HS-5 (cell line): ENCODE results near the gene TRAPPC2L.

Experiments
- DNase-seq: peaks from one replicate; pipeline ENCODE4 v3.0.0-alpha.2; 2012; ENCODE audit warnings: low read depth

The TRAPPC2L gene

DNA sequence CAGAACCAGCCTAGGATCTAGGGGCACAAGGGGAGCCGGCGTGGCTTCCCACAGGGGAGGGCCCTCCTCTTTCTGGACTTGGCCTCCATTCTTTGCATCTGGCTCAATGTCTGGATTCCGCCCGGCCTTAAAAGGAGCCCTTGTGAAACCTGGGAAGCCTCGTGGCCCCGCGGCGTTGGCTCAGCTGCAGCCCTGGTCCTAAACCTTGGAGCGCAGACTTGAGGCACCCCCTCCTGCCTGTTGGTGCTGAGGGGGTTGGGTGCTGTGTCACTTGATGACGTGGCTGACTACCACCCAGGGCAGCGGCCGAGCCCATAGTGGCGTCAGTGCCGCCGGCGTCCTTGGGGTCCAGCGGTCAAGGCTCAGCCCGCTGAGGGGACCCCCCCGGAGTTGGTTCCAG is 4.4 kb downstream of the TRAPPC2L start:
- no peak for DNase-seq

DNA sequence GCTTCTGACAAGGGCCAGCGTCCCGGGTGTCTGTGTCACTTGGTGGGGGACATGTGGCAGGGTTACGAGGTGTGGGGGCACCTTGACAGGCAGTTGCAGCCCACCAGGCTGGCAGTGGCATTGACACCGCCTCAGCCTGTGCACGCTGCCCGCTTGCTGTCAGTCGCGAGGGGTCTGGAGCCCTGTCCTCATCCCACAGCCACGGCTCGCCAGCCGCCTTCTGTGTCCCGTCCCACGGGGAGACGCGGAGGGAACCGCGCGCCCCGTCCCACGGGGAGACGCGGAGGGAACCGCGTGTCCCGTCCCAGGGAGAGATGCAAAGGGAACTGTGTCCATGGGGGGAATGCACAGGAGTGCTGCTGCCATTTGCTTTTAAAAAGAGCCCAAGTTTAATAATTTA is 6.0 kb downstream of the TRAPPC2L start:
- no peak for DNase-seq

DNA sequence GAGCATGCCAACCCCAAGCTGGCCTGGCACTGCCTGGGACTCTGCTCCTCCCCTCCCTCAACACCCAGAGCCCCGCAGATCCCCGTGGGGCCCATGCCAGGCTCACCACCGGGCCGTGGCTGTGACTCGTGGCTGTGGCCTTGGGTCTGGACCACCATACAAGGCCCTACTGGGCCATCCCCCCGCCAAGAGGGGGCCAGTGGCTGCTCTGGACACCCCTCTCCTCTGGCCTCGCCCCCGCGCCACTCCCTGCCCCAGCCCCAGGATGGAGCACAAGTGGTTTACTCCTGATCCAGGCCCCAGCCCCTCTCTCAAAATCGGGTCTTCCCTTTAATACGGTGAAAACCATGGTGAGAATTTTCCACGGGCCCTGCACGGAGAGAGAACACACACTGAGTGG is 6.5 kb downstream of the TRAPPC2L start:
- DNase-seq: no peak

DNA sequence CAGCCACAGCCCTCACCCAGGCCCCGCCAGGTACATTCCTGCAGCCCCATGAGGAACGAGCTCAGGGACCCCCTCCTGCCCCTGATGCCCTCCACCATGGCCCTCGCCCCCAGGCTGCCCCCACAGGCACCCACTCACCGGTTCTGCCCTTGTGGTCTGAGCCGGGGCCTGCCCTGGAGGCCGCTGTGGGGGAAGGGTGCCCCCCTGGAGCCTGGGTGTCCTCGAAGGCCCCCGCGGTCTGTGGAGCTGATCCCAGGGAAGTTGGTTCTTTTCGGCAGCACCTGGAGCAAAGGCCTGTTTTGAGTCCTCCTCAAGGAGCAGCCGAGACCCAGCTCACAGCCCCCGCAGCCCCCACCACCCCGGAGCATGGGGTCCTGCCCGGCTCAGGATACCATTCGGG is 7.2 kb downstream of the TRAPPC2L start:
- DNase-seq: no peak

DNA sequence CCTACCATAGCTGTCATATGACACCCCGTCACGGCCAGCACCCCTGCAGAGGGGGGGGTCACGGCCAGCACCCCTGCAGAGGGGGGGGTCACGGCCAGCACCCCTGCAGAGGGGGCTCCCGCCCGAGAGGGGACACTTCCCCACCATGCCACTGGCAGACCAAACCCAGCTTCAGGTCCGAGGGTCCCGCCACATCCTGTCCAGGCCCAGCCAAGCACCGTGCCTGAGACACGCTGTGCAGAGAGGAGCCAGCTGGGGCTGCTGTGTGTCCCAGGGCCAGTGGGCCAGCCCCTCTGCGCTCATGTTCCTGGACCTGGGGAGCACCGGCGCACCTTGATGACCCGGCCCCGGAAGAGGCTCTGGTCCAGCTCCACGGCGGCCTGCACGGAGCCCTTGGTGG is 7.6 kb downstream of the TRAPPC2L start:
- DNase-seq: no peak

DNA sequence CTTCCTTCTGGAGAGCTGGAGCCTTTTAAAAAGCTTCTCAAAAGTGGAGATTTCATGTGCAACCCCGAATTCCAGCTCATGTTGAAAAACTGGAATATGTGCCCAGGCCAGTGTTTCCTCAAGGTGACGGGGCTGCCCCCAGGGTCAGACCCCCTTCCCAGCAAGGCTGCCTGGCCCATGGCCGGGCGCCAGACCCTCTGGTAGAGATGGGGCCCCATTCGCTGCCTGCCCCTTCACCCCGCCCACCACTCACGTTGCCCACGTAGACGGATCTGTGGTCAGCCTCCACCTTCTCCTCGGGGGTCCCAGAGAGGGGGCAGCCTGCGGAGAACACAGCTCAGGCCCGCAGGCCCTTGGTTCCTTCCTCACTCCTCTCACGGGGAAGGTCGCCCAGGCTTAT is 8.4 kb downstream of the TRAPPC2L start:
- DNase-seq: no peak

DNA sequence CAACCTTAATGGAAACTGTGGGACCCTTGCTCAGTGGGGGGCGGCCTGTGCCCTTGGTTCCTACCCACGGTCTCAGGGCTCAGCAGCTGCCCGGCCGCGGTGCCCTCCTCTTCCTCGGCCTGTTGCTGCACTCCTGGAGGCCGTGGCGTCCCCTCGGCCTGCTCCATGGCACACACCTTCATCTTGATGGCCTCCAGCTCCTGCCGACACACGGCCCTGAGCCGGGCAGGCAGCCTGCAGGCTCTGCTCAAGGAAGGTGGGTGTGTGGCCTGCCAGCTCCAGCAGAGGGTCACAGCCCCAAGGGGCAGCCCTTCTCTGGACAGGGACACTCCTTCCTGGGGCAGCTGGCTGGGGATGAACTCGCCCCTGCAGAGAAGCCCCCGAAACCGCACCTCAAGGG is 8.8 kb downstream of the TRAPPC2L start:
- no peak for DNase-seq

DNA sequence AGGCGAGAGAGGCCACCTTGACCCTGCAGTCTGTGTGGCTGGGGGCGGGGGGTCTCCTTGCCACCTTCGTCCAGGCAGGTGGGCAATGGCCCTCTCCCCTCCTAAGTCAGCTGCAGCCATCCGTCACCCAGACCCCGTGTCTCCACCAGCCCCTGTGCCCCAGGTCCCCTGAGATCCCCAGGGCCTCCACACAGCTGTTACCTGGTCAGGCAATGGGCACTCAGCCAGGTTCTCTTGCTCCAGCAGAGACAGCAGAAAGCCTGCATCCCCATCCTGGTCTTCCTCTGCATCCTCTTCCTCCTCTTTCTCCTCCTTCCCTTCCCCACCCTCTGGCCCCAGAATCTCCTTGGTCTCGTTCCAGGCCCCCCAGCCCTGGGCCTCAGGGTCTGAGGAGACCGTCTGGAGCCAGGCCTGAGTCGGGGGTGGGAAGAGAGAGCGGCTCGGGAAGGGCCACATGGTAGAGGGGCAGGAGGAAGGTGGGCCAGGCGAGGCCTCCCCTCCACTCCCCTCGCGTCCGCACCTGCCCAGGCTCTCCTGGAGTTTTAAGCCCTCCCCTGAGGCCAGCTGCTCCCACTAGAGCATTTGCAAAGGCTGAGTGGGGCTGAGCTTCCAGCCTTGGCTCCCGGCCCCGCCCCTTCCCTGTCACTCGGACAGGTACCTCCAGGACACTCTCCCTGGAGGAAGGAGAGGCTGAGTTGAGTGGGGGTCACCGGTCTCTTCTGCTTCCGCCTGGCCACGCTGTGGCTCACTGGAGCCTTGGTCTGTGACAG is 9.4 kb downstream of the TRAPPC2L start, which contains the start of gene PABPN1L:
PABPN1L (minus strand) TSS at position 510 of the 770 bp plus-strand sequence; CDS start at position 456, 54 bp downstream.
- no peak for DNase-seq

DNA sequence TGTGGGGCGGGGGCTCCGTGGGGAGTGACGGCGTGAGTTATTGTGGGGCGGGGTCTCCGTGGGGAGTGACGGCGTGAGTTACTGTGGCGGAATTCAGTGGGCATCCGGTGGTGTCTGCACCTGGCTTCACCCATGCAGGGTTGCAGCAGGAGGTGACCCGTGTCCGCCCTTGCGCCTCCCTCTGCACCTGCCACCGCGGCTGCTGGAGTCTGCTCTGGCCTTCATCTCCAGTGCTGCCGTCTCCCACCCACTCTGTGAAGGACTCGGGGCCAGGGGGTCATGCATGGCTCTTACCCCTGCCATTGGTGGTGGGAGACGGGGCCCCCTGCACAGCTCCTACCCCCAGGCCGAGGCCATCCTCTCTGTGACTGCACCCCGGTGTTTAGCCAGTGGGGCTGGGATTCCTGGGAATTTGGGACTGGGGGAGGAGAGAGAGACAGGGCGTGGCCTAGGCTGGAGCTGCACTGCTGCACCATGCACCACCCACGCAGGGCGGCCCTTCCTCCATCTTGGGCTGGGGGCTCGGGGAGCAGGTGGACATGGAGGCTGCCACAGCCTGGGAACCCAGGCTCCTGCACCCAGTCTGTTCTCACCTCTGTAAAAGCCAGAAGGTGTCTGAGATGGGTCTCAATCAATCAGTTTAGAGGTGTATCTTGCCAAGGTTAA is 10.8 kb downstream of the TRAPPC2L start:
- no peak for DNase-seq

DNA sequence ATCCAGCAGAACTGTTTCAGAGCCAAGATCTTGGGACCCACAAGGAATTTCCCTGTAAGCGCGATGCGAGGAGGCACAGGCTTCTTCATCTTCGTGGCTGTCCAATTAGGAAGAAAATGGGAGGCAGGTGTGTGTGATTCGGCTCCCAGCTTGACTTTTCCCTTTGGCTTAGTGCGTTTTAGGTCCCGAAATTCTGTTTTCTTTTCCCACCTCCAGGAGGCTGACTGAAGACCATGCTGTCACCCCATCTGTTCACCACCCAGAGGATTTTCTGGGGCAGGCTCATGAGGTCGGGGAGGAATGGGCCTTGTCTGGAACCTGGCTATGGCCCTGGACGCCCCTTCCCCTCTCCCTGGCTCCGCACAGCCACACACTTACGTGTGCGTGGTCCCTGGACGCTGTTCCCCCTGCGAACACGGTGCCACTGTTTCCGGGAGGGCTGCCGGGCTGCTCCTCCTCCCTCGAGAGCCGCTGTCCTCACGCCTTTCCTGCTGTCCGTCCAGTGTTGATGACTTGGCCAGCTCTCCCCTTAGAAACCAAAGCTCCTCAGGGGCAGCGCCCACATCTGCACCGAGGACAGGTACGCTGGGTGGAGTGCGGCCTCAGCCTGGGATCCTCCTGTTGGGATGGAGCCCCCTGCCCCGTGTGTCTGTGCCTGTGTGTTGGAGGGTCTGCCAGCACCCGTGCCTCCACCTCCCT is 12.2 kb downstream of the TRAPPC2L start:
- DNase-seq: no peak

DNA sequence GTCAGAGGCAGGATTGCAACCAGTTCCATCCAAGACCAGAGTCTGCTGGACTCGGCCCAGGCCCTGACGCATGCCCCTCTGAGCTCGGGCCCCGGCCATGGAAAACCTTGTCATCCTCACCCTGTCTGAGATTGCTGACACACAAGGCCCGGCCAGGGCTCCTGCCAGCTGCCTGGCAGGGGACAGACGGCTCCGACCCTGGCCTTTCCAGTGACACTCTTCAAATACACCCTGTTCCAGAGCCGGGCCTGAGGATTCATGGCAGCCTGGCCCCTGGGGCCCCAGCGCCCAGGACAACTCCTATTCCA is 12.7 kb downstream of the TRAPPC2L start:
- DNase-seq: no peak

DNA sequence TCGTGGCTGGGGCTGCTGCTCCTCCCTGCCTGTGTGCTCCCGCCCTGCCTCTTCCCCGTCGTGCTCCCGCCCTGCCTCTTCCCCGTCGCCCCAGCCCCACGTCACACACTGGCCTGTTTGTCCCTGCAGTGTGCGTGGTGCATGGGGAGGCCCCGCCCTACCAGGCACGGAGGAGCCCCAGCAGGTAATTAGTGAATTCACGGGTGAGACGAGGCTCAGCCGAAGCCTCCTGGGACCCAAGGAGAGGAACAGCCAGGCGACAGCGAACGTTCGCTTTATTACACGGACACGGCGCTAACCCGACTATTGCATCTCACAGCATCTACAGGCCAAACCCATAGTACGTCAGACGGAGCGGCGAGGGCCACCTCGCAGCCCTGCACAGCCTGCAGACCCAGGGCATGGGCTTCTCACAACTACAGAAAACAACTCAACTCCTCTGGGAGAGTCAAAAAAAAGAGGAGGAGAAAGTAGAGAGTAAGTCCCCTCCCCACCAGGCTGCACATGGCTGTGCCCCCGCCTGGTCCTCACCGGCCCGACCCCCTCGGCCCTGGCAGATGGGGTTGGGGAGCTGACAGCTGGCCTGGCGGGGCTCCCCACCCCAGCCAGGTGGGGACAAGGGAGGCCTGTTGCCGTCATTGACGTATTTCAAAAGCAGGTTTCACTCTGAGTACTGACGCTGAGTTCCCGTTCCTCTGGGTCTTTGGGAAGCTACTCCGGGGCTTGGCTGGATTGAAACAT is 13.9 kb downstream of the TRAPPC2L start:
- DNase-seq: no peak

DNA sequence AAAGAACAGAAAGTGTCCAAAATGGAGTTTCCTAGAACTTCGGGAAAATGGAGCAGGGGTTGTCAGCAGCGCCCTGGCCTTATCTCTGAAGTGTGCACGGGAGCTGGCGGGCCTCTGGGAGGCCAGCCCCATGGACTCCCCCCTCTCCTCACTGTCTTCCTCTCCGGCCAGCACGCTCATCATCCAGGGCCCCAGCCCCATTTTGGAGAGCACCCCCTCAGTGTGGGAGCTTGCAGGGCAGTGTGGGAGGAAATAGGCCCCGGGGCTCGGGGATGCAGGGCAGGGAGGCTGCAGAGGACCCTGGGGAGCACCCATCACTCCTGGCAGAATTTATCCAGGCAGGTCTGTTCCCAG is 14.4 kb downstream of the TRAPPC2L start:
- DNase-seq: no peak

DNA sequence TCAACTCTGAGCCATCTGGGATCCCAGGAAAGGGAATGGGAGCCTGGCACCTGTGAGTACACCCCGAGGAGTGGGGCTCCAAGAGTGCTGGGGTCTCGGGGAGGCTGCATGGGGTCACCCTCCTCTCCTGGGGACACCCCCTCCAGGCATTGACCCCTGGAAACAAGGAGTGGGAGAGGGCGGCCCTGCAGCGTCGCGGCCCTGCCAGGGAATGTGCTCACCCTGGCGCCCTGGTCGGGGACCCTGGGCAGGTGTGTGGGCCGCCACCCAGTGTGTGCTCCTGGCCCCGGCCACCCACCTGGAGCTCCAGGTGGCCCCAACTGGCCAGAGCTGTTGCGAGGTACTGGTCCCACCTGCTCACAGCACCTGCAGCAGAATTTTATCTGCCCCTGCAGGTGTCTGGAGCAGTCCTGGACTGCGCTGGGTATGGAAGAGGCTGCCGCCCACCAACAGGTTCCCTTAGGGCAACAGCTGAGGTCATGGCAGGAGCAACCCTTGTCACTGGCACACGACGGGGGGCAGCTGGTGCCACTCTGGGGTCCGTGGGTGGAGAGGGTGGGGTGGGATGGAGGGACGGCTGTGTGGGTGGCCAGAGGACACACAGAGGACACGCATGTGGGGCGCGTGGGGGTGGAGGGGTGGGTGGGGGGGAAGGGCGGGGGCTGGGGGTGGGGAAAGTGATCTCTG is 14.9 kb downstream of the TRAPPC2L start:
- no peak for DNase-seq

DNA sequence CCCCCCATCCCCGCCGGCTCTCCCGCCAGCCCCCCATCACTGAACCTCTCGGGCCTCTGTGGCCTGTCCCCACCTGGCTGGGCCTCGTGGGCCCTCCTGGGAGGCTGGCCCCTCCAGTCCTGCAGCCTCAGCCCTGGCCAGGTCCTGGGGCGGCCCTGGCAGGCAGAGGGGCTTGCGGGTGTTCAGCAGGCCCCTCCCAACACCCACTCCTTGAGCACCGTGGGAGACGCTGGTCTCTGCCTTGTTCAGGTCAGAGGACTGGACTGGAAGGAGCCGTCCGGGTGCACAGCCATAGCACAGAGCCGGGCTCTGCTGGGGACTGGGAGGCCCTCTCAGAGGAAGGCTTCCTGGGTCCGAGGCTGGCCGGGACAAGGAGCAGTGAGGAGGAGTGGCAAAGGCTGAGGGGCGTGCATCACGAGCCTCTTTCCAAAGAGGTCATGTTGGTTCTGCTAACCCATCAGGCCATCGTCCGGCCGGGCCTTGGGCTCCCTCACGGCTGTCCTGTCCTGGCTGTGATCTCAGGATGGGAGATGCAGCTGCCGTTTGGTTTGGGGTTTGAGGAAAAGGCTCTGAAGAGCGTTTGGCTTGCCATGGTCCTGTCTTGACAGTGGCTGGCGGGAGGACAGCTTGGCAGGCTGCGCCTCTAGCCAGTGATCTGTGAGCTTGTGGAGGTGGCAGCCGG is 15.9 kb downstream of the TRAPPC2L start:
- no peak for DNase-seq

DNA sequence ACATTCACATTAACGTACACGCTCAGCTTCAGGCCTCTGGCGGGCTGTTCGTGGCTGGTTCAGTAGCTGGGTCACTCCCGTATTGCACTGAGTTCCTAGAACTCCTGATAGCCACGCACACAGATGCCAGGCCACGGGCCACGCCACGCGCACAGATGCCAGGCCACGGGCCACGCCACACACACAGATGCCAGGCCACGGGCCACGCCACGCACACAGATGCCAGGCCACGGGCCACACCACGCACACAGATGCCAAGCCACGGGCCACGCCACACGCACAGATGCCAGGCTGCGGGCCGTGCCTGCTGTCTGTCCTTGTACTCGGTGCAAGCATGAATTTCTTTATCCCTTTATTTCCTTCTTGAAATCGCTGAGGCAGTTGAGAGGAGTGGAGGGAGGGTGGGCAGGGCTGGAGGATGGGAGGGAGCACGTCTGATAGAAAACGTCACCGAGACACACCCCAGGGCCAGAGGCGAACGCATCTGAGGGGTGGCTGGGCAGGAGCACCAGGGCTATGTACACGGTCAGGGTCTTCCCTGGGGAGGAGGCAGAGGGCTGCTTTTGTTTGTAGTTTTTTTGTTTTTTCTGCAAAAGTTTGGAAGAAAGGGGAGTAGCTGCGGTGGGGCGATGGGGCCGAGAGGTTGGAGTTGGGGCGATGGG is 18.1 kb downstream of the TRAPPC2L start:
- DNase-seq: no peak

DNA sequence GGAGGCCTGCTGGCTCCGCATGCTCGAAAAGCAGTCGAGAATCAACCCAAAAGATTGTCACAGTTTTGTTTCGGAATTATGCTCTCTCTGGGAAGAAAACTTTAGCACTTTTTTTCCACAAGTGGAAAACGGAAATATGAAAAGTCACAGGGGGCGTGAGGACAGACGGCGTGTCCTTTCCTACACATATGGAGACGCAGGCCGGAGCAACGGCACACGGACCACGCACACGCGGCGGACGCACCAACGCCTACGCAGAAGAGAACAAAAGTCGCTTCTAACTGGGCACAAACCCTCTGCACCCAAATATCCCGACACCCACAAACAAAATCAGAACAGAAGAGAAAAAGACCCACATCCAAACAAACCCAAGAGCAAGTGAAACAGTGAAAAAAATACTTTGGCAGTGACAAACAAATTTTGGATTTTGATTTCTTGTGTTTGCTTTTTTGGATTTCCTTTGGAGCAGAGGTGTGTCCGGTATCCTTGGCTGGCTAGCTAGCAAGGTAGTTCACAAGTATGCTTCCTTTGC is 18.8 kb downstream of the TRAPPC2L start:
- no peak for DNase-seq

DNA sequence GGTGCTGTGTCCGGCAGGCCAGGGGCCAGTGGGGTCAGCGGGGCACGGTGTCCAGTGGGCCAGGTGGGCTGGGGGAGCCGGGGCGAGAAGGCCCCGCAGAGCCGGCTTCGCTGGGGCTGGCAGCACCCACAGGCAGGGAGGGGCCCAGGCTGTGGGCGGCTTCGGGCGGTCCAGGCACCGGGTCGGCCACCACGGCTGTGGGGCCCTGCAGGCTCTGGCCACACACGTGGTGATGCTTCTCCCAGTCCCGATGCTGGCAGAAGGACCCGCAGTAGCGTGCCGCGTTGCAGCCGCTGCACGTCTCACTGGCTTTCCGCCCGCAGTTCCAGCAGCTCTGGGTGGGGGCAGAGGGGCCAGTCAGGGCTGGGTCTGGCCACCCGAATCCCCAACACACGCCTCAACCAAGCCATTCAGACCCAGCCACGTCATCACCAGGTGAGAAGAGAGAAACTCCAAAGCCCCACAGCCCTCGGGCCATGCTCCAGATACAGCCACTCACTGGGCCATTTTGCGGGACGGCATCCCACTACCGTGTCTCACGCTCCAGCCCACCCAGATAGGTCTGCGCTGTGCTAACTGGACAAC is 20.1 kb downstream of the TRAPPC2L start:
- DNase-seq: no peak

DNA sequence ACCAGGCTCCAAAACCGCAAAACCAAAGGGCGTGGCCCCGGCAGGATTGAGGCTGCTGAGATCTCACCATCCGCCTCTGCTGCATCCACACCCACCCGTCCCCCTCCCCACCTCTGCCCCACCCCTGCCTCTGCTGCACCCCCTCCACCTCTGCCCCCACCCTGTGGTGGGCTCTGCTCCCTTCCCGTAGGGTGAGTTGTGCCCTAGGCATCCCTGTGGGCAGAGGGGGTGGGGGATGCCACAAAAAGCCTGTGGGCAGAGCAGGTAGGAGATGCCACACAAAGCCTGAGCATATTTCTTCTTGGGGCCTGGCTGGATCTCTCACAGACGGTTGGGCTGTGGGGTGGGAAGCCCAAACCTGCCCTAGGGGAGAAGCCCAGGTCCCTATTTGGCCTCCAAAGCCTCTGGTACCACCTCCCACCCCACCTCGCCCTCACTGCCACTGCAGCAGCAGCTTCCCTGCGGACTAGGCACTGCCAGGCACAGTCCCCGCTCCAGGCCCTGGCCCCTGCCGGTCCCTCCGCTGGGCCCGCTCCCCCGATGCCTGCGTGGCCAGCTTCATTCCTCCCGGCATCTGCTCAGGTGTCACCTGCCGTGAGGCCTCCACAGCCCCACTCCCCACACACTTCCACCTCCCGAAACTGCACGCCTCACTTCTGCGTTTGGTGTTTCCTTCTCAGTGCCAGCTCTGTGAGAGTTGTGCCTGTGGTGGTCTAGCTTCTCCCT is 20.8 kb downstream of the TRAPPC2L start:
- no peak for DNase-seq

DNA sequence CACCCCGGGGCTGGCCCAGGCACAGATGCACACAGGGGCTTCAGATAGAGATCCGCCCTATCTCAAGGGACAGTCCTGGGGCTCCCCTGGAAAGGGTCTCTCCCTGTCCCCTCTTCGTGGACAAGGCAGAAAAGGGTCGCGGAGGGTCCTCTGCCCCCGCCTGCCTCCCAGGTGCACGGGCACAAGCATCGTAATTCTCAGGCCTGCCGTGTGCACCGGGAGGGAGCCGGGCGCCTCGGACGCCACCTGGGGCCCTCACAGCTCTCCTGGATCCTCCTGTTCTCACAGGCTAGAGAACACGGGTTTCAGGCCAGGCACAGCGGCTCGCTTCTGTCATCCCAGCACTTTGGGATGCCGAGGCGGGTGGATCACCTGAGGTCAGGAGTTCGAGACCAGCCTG is 21.4 kb downstream of the TRAPPC2L start:
- DNase-seq: no peak
